GM21717 (cell line): ENCODE data around the gene PDE4DIP.
"Not testable (repeated sequence)": the region's sequence is repeated elsewhere in the genome, so short reads cannot be mapped to it uniquely, and the experiment has no call there.

Experiments used
- ATAC-seq: cut with Tn5 transposase; IDR thresholded peaks from one replicate; pipeline ENCODE4 v1.9.1; 2021; ENCODE audit warnings: mild to moderate bottlenecking, moderate library complexity; ENCODE audit not compliant: unreplicated experiment

The PDE4DIP gene

DNA sequence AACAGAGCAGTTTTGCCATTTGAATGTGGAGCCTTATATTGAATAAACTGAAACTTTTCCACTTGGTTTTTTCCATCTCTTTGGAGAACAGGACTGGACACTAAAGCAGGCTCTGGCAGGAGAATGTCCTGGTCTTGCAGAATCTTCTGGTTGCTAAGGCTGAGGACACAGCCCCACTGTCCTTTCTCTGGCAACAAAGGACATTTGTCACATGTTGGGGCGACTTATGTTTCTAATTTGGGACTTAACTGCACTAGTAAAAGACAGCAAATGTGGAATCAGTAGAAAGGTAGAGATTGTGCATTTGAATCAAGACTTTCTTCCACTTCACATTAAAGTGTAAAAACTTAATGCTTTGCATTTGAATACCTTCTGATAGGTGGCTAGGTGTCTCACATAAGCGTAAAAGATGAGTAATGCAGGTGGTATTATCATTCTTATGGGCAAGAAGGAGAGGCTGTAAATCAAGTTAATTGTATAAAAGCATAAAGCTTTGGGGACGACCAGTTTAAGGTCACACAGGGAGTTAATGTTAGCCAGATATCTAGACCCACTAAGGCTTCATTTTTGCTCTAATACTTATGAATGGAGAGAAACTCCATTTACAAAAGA is 74.7 kb downstream of the PDE4DIP start:
- ATAC-seq: not testable (repeated sequence)

- ATAC-seq: not testable (repeated sequence)
Measured at GRCh38 chr1:148921047-148921446, 76.8 kb downstream of the PDE4DIP start.

DNA sequence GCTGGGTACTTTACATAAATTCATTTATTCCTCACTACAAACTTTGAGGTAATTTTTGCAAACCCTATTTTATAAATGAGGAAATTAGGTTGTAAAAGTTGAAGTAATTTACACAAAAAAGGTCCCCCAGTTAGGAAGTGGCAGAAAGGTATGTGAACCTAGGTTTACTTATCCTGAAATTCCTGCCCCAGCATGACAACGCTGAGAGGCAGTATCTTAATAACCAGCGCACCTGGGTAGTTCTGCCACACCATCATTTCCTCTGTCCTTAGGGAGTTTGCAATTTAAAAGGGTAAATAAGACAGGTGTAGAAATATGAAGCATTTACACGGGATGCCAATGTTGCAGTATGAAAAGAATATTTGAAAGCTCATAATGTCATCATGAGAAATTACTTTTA is 79.6 kb downstream of the PDE4DIP start:
- ATAC-seq: not testable (repeated sequence)

DNA sequence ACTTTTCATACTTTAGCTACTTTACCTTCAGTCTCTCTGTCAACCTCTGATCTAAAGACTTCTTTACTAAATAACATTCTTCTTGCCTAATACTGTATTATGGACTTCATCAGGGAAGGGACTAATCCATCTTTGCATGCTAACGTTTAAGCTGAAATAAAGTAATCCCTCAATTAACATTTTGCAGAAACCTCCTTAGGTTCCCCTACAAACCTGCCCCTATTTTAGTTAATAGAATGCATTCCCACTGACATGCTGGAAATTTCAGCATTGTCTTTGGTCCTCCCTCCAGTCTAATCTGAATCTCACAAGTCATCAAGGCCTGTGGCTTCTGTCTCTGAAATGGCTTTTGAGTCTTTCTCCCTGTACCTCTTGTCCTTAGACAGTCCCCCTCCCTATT is 83.4 kb downstream of the PDE4DIP start:
- not testable (repeated sequence) for ATAC-seq

- ATAC-seq: not testable (repeated sequence)
Measured at GRCh38 chr1:148929253-148929652, 85.0 kb downstream of the PDE4DIP start.

GRCh38 chr1:148935381-148936002 is 91.3 kb downstream of the PDE4DIP start:
- ATAC-seq: not testable (repeated sequence)

GRCh38 chr1:148942906-148943305 is 98.7 kb downstream of the PDE4DIP start:
- ATAC-seq: not testable (repeated sequence)

- ATAC-seq: not testable (repeated sequence)
Measured at GRCh38 chr1:148945130-148945529, 100.9 kb downstream of the PDE4DIP start.

DNA sequence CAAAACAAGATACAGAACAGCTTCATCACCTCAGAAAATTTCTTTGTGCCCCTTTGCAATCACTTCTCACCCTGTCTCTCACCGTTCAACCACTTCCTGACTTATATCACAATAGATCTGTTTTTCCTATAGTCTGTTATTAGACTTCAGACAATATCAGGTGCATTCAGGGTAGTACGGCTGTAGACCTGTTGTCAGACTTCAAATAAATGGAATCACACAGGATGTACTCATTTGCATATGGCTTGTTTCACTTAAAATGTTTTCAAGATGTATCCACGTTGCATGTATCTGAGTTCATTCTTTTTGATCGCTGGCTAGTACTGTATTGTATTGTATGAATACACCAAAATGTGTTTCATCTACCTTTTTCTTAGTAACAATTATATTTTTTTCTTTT is 104.5 kb downstream of the PDE4DIP start:
- not testable (repeated sequence) for ATAC-seq

DNA sequence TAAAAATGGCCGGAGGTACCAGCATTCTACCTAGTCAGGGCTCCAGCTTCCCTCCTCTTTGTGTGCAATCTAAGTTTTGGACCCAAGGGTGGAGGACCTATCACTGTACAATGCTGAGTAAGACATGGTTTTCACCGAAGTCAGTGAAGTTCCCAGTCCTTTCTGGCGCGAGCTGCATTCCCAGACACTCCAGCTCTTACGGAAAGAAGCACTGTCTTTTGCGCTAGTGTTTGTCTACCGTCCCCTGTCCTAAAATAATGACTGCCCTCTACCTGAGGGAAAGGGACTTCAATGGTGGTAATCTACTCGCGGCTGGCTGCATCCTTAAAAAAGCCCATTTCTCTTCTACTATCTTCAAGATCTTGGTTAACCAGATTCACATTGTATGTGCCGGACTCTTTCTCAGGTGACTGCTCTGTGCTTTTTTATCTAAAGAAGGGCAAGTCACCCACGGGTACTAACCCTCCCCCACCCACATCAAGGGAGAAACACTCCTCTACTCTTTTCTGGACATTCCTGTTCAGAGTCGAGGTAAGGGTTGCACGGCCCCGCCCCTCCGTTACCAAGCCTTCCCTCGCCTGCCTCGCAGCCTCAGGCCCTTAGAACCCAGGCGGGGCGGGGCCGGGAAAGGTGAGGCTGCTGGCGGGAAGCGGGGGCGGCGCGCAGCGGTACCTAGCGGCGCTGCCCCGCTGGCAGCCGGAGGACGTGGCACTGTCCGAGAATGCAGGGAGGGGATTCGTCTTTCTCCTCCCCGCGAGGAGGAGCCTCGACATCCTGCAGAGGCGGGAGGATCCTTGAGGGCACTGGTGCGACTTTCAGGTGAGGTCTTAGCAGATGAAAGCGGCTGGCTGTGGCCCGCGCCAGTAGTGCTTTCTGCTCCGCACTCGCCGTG is 107.4 kb downstream of the PDE4DIP start:
- ATAC-seq: peak; percentile 73

- peak; percentile 76 for ATAC-seq
Measured at GRCh38 chr1:148952253-148952937, 108.2 kb downstream of the PDE4DIP start.

DNA sequence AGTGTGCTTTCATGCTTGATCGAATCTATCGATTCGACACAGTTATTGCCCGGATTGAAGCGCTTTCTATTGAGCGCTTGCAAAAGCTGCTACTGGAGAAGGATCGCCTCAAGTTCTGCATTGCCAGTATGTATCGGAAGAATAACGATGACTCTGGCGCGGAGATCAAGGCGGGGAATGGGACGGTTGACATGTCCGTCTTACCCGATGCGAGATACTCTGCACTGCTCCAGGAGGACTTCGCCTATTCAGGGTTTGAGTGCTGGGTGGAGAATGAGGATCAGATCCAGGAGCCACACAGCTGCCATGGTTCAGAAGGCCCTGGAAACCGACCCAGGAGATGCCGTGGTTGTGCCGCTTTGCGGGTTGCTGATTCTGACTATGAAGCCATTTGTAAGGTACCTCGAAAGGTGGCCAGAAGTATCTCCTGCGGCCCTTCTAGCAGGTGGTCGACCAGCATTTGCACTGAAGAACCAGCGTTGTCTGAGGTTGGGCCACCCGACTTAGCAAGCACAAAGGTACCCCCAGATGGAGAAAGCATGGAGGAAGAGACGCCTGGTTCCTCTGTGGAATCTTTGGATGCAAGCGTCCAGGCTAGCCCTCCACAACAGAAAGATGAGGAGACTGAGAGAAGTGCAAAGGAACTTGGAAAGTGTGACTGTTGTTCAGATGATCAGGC is 108.8 kb downstream of the PDE4DIP start:
- ATAC-seq: peak; percentile 2

DNA sequence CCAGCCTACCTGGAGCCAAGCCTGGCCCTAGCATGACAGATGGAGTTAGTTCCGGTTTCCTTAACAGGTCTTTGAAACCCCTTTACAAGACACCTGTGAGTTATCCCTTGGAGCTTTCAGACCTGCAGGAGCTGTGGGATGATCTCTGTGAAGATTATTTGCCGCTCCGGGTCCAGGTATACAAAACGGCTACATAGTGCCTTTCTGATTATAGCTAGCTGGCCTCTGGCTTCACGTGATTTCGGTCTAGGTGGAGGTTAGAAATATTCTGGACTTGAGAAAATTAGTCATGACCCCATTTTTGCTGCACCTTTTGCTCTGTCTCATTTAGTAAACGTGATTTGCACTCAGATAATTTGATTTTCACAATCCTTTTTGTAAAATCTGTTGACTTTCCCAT is 109.5 kb downstream of the PDE4DIP start:
- ATAC-seq: not testable (repeated sequence)

- ATAC-seq: not testable (repeated sequence)
Measured at GRCh38 chr1:148958343-148958742, 114.1 kb downstream of the PDE4DIP start.

GRCh38 chr1:148960212-148961000 is 116.2 kb downstream of the PDE4DIP start:
- not testable (repeated sequence) for ATAC-seq

DNA sequence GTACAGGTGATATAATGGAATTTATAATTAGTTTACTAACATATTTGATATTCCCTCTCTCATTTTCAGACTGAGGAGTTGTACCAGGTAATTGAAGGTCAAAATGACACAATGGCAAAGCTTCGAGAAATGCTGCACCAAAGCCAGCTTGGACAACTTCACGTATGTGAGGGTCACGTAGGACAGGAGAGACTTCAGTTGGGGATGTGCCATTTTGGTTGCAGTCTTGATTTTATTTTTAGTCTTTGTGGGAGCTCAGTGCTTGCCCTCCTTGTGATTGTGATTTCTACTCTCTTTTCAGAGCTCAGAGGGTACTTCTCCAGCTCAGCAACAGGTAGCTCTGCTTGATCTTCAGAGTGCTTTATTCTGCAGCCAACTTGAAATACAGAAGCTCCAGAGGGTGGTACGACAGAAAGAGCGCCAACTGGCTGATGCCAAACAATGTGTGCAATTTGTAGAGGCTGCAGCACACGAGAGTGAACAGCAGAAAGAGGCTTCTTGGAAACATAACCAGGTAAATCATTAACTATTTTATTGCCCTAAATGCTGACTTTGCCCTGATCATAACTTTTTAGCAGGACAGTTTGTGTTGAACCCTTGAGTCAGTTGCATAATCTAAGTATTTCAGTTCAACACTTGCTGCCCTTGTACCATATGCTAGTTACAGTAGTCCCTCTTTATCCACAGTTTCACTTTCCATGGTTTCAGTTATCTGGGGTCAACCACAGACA is 118.1 kb downstream of the PDE4DIP start:
- not testable (repeated sequence) for ATAC-seq

DNA sequence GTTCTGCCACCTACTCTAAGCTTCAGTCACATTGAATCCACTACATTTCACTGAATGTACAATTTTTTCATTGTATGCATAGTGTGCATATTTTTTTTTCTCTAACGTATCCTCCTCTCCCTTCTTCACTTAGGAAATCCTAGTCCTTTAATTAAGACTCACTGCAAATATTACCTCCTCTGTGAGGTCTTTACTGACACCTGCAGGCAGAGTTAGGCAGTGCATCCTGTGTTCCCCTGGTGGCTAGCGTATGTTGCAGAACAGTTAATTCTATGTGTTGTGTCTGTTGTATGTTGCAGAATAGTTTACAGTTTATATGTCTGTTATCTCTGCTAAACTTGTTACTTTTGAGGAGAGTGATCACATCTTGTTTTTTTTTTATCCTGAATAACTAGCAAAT is 121.9 kb downstream of the PDE4DIP start:
- not testable (repeated sequence) for ATAC-seq

DNA sequence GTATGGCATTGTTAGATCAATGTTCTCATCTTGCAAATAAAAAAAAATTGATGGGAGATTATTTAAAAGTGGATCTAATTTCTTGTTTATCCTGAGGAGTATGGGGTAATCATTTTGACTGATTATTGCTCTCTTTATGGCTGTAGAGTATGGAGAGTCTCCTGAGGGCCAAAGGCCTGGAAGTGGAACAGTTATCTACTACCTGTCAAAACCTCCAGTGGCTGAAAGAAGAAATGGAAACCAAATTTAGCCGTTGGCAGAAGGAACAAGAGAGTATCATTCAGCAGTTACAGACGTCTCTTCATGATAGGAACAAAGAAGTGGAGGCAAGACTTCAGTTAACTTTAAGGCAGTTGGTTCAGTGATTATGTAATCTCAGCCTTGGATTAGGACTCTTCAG is 123.4 kb downstream of the PDE4DIP start:
- not testable (repeated sequence) for ATAC-seq

DNA sequence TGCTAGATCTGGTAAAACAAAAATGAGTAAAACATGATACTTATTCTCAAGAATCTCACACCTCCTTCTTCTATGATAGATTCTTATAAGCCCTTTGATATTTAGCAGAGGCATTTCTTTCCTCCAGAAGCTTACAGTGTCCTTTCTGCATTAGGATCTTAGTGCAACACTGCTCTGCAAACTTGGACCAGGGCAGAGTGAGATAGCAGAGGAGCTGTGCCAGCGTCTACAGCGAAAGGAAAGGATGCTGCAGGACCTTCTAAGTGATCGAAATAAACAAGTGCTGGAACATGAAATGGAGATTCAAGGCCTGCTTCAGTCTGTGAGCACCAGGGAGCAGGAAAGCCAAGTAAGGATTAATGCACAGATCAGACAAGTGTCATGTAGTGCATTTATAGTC is 124.5 kb downstream of the PDE4DIP start:
- ATAC-seq: not testable (repeated sequence)
